ENCODE data around the gene PRDM16.

The PRDM16 gene

DNA sequence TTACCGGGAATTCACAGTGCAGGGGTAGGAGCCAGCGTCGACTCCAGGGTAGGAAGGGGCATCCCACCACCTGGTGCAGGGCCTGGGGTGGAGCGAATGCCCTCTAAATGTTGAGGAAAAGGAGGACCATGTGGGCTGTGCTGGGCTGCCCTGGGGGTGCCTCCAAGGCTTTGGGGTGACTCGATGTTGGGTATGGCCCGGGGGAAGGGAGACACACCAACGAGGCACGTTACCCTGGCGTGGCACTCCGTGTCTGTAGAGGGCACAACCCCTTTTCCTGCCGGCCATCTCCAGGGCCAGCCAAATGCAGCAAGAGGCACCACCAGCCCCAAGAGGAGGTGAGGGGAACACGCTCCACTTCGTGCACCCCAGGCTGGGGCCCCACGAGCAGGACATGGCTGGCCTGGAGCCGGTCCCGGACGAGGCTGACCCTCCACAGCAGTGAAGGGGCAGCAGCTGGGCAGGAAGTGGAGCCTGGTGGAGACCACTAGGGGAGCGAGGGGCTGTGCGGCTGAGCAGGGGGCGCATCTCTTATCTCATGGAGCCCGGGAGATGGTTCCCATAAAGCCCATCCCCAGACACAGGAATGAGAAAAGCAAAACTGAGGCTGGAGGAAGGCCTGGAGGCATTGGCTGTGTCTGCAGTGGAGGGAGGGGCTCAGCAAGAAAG is 36.5 kb upstream of the PRDM16 start (continued):
- no peak for TF ChIP-seq ZNF221 (tag by site-specific recombination; IDR thresholded peaks at IDR 0.05; ENCODE audit: borderline replicate concordance)
- no peak for TF ChIP-seq ZEB2 (tag by site-specific recombination; IDR thresholded peaks at IDR 0.05)
- TF ChIP-seq ZBTB48 (tag by site-specific recombination; IDR thresholded peaks at IDR 0.05): no peak
- TF ChIP-seq GLI4 (tag by site-specific recombination; IDR thresholded peaks at IDR 0.05): no peak
- TF ChIP-seq ZNF529 (tag by site-specific recombination; IDR thresholded peaks at IDR 0.05; ENCODE audit: insufficient replicate concordance): no peak
- no peak for TF ChIP-seq KLF8 (tag by site-specific recombination; IDR thresholded peaks at IDR 0.05)

DNA sequence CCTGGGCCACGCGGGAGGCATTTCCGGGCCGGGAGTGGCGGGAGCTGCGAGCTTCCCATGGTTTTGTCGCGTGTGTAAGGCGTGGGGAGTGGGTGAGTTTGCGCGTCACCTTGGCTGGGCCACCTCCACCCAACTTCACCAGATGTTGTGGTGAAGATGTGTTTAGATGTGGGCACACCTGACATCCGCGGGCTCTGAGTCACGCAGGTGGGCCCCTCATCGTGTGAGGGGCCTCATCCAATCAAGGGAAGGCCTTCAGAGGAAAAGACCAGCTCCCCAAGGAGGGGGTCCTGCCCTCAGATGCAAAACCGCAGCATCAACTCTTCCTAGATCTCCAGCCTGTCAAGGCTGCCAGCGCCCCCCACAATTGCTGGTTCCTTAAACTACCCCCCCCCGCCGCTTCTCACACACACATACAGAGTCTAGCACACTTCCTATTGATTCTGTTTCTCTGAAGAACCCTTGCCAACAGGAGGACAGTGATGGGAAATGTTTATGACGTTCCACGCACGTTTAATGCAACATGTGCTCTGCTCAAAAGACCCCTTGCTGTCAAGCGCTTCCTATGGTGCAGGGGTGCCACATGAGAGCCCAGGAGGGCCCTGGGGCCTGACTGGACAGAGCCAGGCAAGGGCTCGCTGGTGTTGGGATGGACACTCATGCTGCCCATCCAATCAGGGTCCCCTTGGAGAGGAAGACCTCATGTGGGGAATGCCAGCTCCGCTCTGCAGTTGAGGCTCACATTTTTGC is 35.8 kb upstream of the PRDM16 start:
- no peaks in the 10 kb centered on the region for H3K9me3 ChIP-seq (ENCODE audit: control insufficient read depth, insufficient read depth, low read depth, low read length)
- TF ChIP-seq BCL11A (tag by site-specific recombination; IDR thresholded peaks at IDR 0.05; ENCODE audit: low read depth) (no peak), ZNF48 (tag by site-specific recombination; IDR thresholded peaks at IDR 0.05) (no peak), ZNF174 (tag by site-specific recombination; IDR thresholded peaks at IDR 0.05) (no peak), ZNF548 (tag by site-specific recombination; IDR thresholded peaks at IDR 0.05) (no peak), GFI1B (tag by site-specific recombination; IDR thresholded peaks at IDR 0.05) (no peak), ZFP37 (tag by site-specific recombination; IDR thresholded peaks at IDR 0.05) (no peak), ZNF544 (tag by site-specific recombination; IDR thresholded peaks at IDR 0.05) (no peak), ZNF292 (tag by site-specific recombination; IDR thresholded peaks at IDR 0.05; ENCODE audit: borderline replicate concordance, low read depth) (no peak), ZBTB17 (tag by site-specific recombination; IDR thresholded peaks at IDR 0.05) (no peak), ZNF266 (tag by site-specific recombination; IDR thresholded peaks at IDR 0.05; ENCODE audit: low read depth) (no peak), ZNF175 (tag by site-specific recombination; IDR thresholded peaks at IDR 0.05) (no peak), ZNF394 (tag by site-specific recombination; IDR thresholded peaks at IDR 0.05; ENCODE audit: borderline replicate concordance) (no peak), ZBTB7A (tag by site-specific recombination; IDR thresholded peaks at IDR 0.05; ENCODE audit: low read depth) (no peak)
- TF ChIP-seq, protein P1, sequence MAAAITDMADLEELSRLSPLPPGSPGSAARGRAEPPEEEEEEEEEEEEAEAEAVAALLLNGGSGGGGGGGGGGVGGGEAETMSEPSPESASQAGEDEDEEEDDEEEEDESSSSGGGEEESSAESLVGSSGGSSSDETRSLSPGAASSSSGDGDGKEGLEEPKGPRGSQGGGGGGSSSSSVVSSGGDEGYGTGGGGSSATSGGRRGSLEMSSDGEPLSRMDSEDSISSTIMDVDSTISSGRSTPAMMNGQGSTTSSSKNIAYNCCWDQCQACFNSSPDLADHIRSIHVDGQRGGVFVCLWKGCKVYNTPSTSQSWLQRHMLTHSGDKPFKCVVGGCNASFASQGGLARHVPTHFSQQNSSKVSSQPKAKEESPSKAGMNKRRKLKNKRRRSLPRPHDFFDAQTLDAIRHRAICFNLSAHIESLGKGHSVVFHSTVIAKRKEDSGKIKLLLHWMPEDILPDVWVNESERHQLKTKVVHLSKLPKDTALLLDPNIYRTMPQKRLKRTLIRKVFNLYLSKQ (tag by site-specific recombination; IDR thresholded peaks at IDR 0.05; ENCODE audit: borderline replicate concordance): no peak
- TF ChIP-seq, protein P2, sequence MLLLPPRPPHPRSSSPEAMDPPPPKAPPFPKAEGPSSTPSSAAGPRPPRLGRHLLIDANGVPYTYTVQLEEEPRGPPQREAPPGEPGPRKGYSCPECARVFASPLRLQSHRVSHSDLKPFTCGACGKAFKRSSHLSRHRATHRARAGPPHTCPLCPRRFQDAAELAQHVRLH (tag by site-specific recombination; IDR thresholded peaks at IDR 0.05): no peak
- H3K4me1 ChIP-seq (ENCODE audit: control insufficient read depth, insufficient read depth, low read length): no peaks in the 10 kb centered on the region
- ChIA-PET CTCF (interaction anchor here (0.7 kb wide), 1 partner anchor 45 kb away, joined by 4 read pairs; no protein-coding TSS in a partner anchor), POLR2A (no interaction called here)
- no peaks in the 10 kb centered on the region for H3K36me3 ChIP-seq (ENCODE audit: control insufficient read depth in 2 of 2, insufficient read depth in 1 of 2, low read length in 2 of 2)
- no peak overlapping the region for H3K27ac ChIP-seq (ENCODE audit: extremely low read depth, low read depth, low read length)
- no peak overlapping the region for H3K4me3 ChIP-seq (ENCODE audit: low read depth, low read length)

DNA sequence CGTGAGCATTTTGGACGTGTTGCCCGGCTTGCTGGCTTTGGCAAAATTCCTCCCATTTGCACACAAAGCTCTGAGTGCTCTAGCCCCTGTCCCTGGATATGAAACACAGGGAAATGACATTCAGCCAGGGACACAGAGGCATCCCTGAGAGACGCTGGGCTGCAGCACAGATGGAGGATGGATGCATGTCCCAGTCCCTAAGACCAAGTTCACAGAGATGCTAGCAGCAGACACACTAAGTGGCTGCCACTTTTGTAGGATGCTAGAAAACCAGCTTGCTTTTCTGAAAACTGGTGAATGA is 35.3 kb upstream of the PRDM16 start:
- ChIA-PET CTCF (interaction anchor here (1.1 kb wide), 1 partner anchor 20 kb away, joined by 6 read pairs; no protein-coding TSS in a partner anchor), POLR2A (no interaction called here)
- Histone ChIP-seq H3K4me1 (ENCODE audit: control insufficient read depth, insufficient read depth, low read length) (no peaks in the 10 kb centered on the region), H3K27ac (ENCODE audit: extremely low read depth, low read depth, low read length) (no peak overlapping the region), H3K9me3 (ENCODE audit: control insufficient read depth, insufficient read depth, low read depth, low read length) (no peaks in the 10 kb centered on the region), H3K4me3 (ENCODE audit: low read depth, low read length) (no peak overlapping the region), H3K36me3 (ENCODE audit: control insufficient read depth in 2 of 2, insufficient read depth in 1 of 2, low read length in 2 of 2) (no peaks in the 10 kb centered on the region)
- no peak for TF ChIP-seq ZNF830 (tag by site-specific recombination; IDR thresholded peaks at IDR 0.05; ENCODE audit: low read depth)
- TF ChIP-seq ZNF677 (tag by site-specific recombination; IDR thresholded peaks at IDR 0.05): no peak
- TF ChIP-seq, protein P3, sequence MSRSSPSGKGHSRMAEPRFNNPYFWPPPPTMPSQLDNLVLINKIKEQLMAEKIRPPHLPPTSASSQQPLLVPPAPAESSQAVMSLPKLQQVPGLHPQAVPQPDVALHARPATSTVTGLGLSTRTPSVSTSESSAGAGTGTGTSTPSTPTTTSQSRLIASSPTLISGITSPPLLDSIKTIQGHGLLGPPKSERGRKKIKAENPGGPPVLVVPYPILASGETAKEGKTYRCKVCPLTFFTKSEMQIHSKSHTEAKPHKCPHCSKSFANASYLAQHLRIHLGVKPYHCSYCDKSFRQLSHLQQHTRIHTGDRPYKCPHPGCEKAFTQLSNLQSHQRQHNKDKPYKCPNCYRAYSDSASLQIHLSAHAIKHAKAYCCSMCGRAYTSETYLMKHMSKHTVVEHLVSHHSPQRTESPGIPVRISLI (tag by site-specific recombination; IDR thresholded peaks at IDR 0.05): no peak
- no peak for TF ChIP-seq ZNF561 (tag by site-specific recombination; IDR thresholded peaks at IDR 0.05; ENCODE audit: borderline replicate concordance)
- no peak for TF ChIP-seq ZNF24 (tag by site-specific recombination; IDR thresholded peaks at IDR 0.05)
- no peak for TF ChIP-seq ZNF600 (tag by site-specific recombination; IDR thresholded peaks at IDR 0.05)
- TF ChIP-seq ZNF169 (tag by site-specific recombination; IDR thresholded peaks at IDR 0.05): no peak
- TF ChIP-seq GLI2 (tag by site-specific recombination; IDR thresholded peaks at IDR 0.05; ENCODE audit: borderline replicate concordance, low read depth): no peak
- TF ChIP-seq ZFP41 (tag by site-specific recombination; IDR thresholded peaks at IDR 0.05; ENCODE audit: borderline replicate concordance): no peak
- TF ChIP-seq YY2 (tag by site-specific recombination; IDR thresholded peaks at IDR 0.05): no peak
- no peak for TF ChIP-seq ZNF335 (tag by site-specific recombination; conservative IDR thresholded peaks at IDR 0.05)
- no peak for TF ChIP-seq ZFP37 (tag by site-specific recombination; IDR thresholded peaks at IDR 0.05)
